Measurements from ENCODE around the gene TOPBP1. TPM values are rescaled to one million over a fixed set of nuclear protein-coding genes. Genes with fewer than 3 reads are reported as not detected.

Gene TOPBP1
- total RNA-seq, 1 experiment from 2014 or later = 34.3 TPM

- ChIA-PET POLR2A (no interaction called here), CTCF (no interaction called here)
- H3K27me3 Mint-ChIP-seq (ENCODE audit: low read depth) = no peaks in the 10 kb centered on the region
- peaks cover 10% of the 10 kb centered on the region for H3K9me3 Mint-ChIP-seq
- H3K4me1 Mint-ChIP-seq = no peaks in the 10 kb centered on the region
- TF ChIP-seq JAZF1 (CRISPR knock-in tag; IDR thresholded peaks at IDR 0.05) = no peak
- TF ChIP-seq, protein P1, sequence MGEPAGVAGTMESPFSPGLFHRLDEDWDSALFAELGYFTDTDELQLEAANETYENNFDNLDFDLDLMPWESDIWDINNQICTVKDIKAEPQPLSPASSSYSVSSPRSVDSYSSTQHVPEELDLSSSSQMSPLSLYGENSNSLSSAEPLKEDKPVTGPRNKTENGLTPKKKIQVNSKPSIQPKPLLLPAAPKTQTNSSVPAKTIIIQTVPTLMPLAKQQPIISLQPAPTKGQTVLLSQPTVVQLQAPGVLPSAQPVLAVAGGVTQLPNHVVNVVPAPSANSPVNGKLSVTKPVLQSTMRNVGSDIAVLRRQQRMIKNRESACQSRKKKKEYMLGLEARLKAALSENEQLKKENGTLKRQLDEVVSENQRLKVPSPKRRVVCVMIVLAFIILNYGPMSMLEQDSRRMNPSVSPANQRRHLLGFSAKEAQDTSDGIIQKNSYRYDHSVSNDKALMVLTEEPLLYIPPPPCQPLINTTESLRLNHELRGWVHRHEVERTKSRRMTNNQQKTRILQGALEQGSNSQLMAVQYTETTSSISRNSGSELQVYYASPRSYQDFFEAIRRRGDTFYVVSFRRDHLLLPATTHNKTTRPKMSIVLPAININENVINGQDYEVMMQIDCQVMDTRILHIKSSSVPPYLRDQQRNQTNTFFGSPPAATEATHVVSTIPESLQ (CRISPR knock-in tag; IDR thresholded peaks at IDR 0.05) = no peak
- no peak for TF ChIP-seq TP53 (CRISPR knock-in tag; IDR thresholded peaks at IDR 0.05)
- TF ChIP-seq CBFB (CRISPR knock-in tag; IDR thresholded peaks at IDR 0.05; ENCODE audit: low read depth) = no peak
- TF ChIP-seq, protein P2, sequence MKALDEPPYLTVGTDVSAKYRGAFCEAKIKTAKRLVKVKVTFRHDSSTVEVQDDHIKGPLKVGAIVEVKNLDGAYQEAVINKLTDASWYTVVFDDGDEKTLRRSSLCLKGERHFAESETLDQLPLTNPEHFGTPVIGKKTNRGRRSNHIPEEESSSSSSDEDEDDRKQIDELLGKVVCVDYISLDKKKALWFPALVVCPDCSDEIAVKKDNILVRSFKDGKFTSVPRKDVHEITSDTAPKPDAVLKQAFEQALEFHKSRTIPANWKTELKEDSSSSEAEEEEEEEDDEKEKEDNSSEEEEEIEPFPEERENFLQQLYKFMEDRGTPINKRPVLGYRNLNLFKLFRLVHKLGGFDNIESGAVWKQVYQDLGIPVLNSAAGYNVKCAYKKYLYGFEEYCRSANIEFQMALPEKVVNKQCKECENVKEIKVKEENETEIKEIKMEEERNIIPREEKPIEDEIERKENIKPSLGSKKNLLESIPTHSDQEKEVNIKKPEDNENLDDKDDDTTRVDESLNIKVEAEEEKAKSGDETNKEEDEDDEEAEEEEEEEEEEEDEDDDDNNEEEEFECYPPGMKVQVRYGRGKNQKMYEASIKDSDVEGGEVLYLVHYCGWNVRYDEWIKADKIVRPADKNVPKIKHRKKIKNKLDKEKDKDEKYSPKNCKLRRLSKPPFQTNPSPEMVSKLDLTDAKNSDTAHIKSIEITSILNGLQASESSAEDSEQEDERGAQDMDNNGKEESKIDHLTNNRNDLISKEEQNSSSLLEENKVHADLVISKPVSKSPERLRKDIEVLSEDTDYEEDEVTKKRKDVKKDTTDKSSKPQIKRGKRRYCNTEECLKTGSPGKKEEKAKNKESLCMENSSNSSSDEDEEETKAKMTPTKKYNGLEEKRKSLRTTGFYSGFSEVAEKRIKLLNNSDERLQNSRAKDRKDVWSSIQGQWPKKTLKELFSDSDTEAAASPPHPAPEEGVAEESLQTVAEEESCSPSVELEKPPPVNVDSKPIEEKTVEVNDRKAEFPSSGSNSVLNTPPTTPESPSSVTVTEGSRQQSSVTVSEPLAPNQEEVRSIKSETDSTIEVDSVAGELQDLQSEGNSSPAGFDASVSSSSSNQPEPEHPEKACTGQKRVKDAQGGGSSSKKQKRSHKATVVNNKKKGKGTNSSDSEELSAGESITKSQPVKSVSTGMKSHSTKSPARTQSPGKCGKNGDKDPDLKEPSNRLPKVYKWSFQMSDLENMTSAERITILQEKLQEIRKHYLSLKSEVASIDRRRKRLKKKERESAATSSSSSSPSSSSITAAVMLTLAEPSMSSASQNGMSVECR (CRISPR knock-in tag; IDR thresholded peaks at IDR 0.05; ENCODE audit: borderline replicate concordance) = no peak
- no peak for TF ChIP-seq ZNF121 (CRISPR knock-in tag; IDR thresholded peaks at IDR 0.05)
- no peak for TF ChIP-seq PRRX2 (CRISPR knock-in tag; IDR thresholded peaks at IDR 0.05)
- no peak for TF ChIP-seq ZNF317 (CRISPR knock-in tag; IDR thresholded peaks at IDR 0.05; ENCODE audit: borderline replicate concordance, low read depth)
- TF ChIP-seq ZNF396 (CRISPR knock-in tag; IDR thresholded peaks at IDR 0.05; ENCODE audit: borderline replicate concordance) = no peak
- TF ChIP-seq FOXJ3 (CRISPR knock-in tag; IDR thresholded peaks at IDR 0.05; ENCODE audit: borderline replicate concordance) = no peak
- TF ChIP-seq, protein P3, sequence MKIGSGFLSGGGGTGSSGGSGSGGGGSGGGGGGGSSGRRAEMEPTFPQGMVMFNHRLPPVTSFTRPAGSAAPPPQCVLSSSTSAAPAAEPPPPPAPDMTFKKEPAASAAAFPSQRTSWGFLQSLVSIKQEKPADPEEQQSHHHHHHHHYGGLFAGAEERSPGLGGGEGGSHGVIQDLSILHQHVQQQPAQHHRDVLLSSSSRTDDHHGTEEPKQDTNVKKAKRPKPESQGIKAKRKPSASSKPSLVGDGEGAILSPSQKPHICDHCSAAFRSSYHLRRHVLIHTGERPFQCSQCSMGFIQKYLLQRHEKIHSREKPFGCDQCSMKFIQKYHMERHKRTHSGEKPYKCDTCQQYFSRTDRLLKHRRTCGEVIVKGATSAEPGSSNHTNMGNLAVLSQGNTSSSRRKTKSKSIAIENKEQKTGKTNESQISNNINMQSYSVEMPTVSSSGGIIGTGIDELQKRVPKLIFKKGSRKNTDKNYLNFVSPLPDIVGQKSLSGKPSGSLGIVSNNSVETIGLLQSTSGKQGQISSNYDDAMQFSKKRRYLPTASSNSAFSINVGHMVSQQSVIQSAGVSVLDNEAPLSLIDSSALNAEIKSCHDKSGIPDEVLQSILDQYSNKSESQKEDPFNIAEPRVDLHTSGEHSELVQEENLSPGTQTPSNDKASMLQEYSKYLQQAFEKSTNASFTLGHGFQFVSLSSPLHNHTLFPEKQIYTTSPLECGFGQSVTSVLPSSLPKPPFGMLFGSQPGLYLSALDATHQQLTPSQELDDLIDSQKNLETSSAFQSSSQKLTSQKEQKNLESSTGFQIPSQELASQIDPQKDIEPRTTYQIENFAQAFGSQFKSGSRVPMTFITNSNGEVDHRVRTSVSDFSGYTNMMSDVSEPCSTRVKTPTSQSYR (CRISPR knock-in tag; IDR thresholded peaks at IDR 0.05) = no peak
- no peak for TF ChIP-seq GRHL2 (CRISPR knock-in tag; IDR thresholded peaks at IDR 0.05; ENCODE audit: insufficient replicate concordance, severe bottlenecking)
- TF ChIP-seq ZNF138 (CRISPR knock-in tag; conservative IDR thresholded peaks at IDR 0.05) = no peak
- no peak for TF ChIP-seq FOXK1 (CRISPR knock-in tag; IDR thresholded peaks at IDR 0.05)
- no peak for TF ChIP-seq JUN (CRISPR knock-in tag; IDR thresholded peaks at IDR 0.05)
- no peak for TF ChIP-seq ZNF416 (CRISPR knock-in tag; IDR thresholded peaks at IDR 0.05)
- no peak for TF ChIP-seq SOX15 (CRISPR knock-in tag; IDR thresholded peaks at IDR 0.05)
- no peak for TF ChIP-seq ATF2 (CRISPR knock-in tag; IDR thresholded peaks at IDR 0.05; ENCODE audit: borderline replicate concordance, low read depth)
- TF ChIP-seq NR3C1 (CRISPR knock-in tag; conservative IDR thresholded peaks at IDR 0.05; ENCODE audit: low read depth) = no peak
- H3K36me3 Mint-ChIP-seq = no peaks in the 10 kb centered on the region
- H3K4me3 Mint-ChIP-seq = no peak overlapping the region
- H3K27ac Mint-ChIP-seq = no peak overlapping the region
- no peak for DNase-seq (ENCODE audit: low spot score)
- no peak for ATAC-seq
Measured at GRCh38 chr3:133700351-133700750, 38.6 kb upstream of the TOPBP1 start.
